Panc1 (cell line): ENCODE measurements around the gene MCAM.

Experiments
- CTCF ChIP-seq: fragments of 450-650 bp; IDR thresholded peaks from 2 replicates; pipeline ENCODE4 v1.5.1; 2017; ENCODE audit warnings: mild to moderate bottlenecking
- POLR2AphosphoS5 ChIP-seq: IDR thresholded peaks from 2 replicates; pipeline ENCODE4 v1.6.1; 2012; ENCODE audit warnings: mild to moderate bottlenecking, low read depth, low read length, moderate library complexity
- REST ChIP-seq, 2 experiments: IDR thresholded peaks; 2 replicates each; pipeline ENCODE4 v1.6.1; 2011 to 2012; ENCODE audit warnings: low read depth in 2 of 2, control low read depth in 1 of 2, low read length in 1 of 2, mild to moderate bottlenecking in 1 of 2, moderate library complexity in 1 of 2; ENCODE audit not compliant: insufficient read depth in 1 of 2
- SIN3A ChIP-seq: IDR thresholded peaks from 2 replicates; pipeline ENCODE4 v1.6.1; 2012; ENCODE audit warnings: low read depth, mild to moderate bottlenecking, low read length, moderate library complexity, borderline replicate concordance; ENCODE audit not compliant: insufficient read depth
- TCF7L2 ChIP-seq: IDR thresholded peaks from 2 replicates; pipeline ENCODE4 v1.6.1; 2011; ENCODE audit warnings: mild to moderate bottlenecking, low read depth, low read length, inconsistent platforms

GRCh38 chr11:119337581-119338317 lies 20.8 kb upstream of the MCAM start:
- TF ChIP-seq CTCF = no peak
- TF ChIP-seq POLR2AphosphoS5 = 0 out of 2 replicates have a peak, but pooled peaks have one; percentile 19
- TF ChIP-seq TCF7L2 = no peak
- no peak for TF ChIP-seq SIN3A
- no peak for TF ChIP-seq REST (IDR thresholded peaks at IDR 0.05; ENCODE audit: insufficient read depth in 1 of 2, low read depth in 2 of 2, low read length in 1 of 2)
